ENCODE results near the gene RUNX1.
A peak's percentile ranks its signal among the peaks of the same experiment; 100 is the strongest.

RUNX1 gene

GRCh38 chr21:34905218-34905537, 143.9 kb downstream of the RUNX1 start:
- no peak for ATAC-seq (ENCODE audit: low read depth)
- no peak for TF ChIP-seq CTCF (IDR thresholded peaks at IDR 0.05; ENCODE audit: poor library complexity, severe bottlenecking)
- Histone ChIP-seq H3K27me3 (ENCODE audit: insufficient read depth, poor library complexity, severe bottlenecking) (no peaks in the 10 kb centered on the region), H3K27ac (ENCODE audit: poor library complexity, severe bottlenecking) (no peak overlapping the region), H3K4me3 (ENCODE audit: severe bottlenecking) (no peak overlapping the region), H3K9me3 (ENCODE audit: severe bottlenecking) (no peaks in the 10 kb centered on the region), H3K4me1 (ENCODE audit: insufficient read depth, poor library complexity, severe bottlenecking) (peaks cover 10% of the 10 kb centered on the region), H3K36me3 (ENCODE audit: low read depth) (no peaks in the 10 kb centered on the region)
- no peak for DNase-seq (ENCODE audit: low spot score)

- H3K27ac ChIP-seq (ENCODE audit: poor library complexity, severe bottlenecking): no peak overlapping the region
- no peak for TF ChIP-seq CTCF (IDR thresholded peaks at IDR 0.05; ENCODE audit: poor library complexity, severe bottlenecking)
- no peak for ATAC-seq (ENCODE audit: low read depth)
These were observed 144.4 kb downstream of the RUNX1 start for GRCh38 chr21:34904526-34905217.

DNA sequence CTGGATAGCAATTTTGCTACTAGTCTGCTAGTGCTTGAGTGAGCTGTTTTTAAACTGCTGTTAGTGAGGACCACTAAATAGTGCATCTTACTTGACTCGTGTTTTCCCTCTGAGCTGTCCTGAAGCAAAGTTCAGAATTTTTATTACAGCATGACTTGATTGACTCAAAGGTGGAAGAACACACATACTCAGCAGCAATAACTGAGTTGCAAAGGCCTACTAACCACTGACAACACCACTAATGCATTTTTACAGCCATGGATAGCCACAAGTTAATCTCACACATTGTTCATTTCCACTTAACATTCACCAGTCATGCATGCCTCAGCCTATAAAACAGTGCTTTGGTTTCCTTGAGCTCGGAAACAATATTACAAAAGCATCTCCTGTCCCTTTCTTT, 148.7 kb downstream of the RUNX1 start:
- Histone ChIP-seq H3K27me3 (ENCODE audit: insufficient read depth, poor library complexity, severe bottlenecking) (no peaks in the 10 kb centered on the region), H3K27ac (ENCODE audit: poor library complexity, severe bottlenecking) (no peak overlapping the region), H3K9me3 (ENCODE audit: severe bottlenecking) (peaks cover 4% of the 10 kb centered on the region), H3K4me3 (ENCODE audit: severe bottlenecking) (no peak overlapping the region), H3K36me3 (ENCODE audit: low read depth) (no peaks in the 10 kb centered on the region), H3K4me1 (ENCODE audit: insufficient read depth, poor library complexity, severe bottlenecking) (no peaks in the 10 kb centered on the region)
- ATAC-seq (ENCODE audit: low read depth) (peak; percentile 72), DNase-seq (ENCODE audit: low spot score) (no peak)
- TF ChIP-seq CTCF (IDR thresholded peaks at IDR 0.05; ENCODE audit: poor library complexity, severe bottlenecking): no peak

More at GRCh38 chr21:34904526-34905217, 144.4 kb downstream of the RUNX1 start:
- no peak for DNase-seq (ENCODE audit: low spot score)
- Histone ChIP-seq H3K4me1 (ENCODE audit: insufficient read depth, poor library complexity, severe bottlenecking) (peaks cover 10% of the 10 kb centered on the region), H3K9me3 (ENCODE audit: severe bottlenecking) (no peaks in the 10 kb centered on the region), H3K36me3 (ENCODE audit: low read depth) (no peaks in the 10 kb centered on the region), H3K4me3 (ENCODE audit: severe bottlenecking) (no peak overlapping the region), H3K27me3 (ENCODE audit: insufficient read depth, poor library complexity, severe bottlenecking) (no peaks in the 10 kb centered on the region)

DNA sequence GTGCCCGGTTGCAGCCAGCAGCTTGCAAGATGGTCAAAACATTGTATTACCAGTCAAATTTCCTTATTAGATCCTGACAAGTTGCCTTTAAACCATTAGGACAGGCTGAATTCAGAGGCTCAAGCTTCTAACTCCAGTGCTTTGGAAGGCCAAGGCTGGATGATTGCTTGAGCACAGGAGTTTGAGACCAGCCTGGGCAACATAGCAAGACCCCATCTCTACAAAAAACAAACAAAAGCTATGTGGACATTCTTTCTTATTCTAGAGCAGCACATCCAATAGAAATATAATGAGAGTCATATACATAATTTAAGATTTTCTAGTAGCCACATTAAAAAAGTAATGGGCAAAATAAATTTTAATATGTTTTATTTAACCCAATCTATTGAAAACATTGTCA, 149.3 kb downstream of the RUNX1 start:
- peaks cover 4% of the 10 kb centered on the region for H3K9me3 ChIP-seq (ENCODE audit: severe bottlenecking)
- TF ChIP-seq CTCF (IDR thresholded peaks at IDR 0.05; ENCODE audit: poor library complexity, severe bottlenecking): no peak
- no peaks in the 10 kb centered on the region for H3K27me3 ChIP-seq (ENCODE audit: insufficient read depth, poor library complexity, severe bottlenecking)
- ATAC-seq (ENCODE audit: low read depth) (no peak), DNase-seq (ENCODE audit: low spot score) (no peak)
- no peak overlapping the region for H3K27ac ChIP-seq (ENCODE audit: poor library complexity, severe bottlenecking)
- no peaks in the 10 kb centered on the region for H3K36me3 ChIP-seq (ENCODE audit: low read depth)
- H3K4me3 ChIP-seq (ENCODE audit: severe bottlenecking): no peak overlapping the region
- no peaks in the 10 kb centered on the region for H3K4me1 ChIP-seq (ENCODE audit: insufficient read depth, poor library complexity, severe bottlenecking)

- no peak overlapping the region for H3K4me3 ChIP-seq (ENCODE audit: severe bottlenecking)
- no peaks in the 10 kb centered on the region for H3K27me3 ChIP-seq (ENCODE audit: insufficient read depth, poor library complexity, severe bottlenecking)
- H3K4me1 ChIP-seq (ENCODE audit: insufficient read depth, poor library complexity, severe bottlenecking): no peaks in the 10 kb centered on the region
- ATAC-seq (ENCODE audit: low read depth) (no peak), DNase-seq (ENCODE audit: low spot score) (no peak)
- H3K27ac ChIP-seq (ENCODE audit: poor library complexity, severe bottlenecking): no peak overlapping the region
- peaks cover 4% of the 10 kb centered on the region for H3K9me3 ChIP-seq (ENCODE audit: severe bottlenecking)
- no peaks in the 10 kb centered on the region for H3K36me3 ChIP-seq (ENCODE audit: low read depth)
- TF ChIP-seq CTCF (IDR thresholded peaks at IDR 0.05; ENCODE audit: poor library complexity, severe bottlenecking): no peak
These were observed 149.8 kb downstream of the RUNX1 start for GRCh38 chr21:34899302-34899701.

Measured in RWPE2 (cell line).